ENCODE results near the gene PCDHA4.
A peak's percentile ranks its signal among the peaks of the same experiment; 100 is the strongest.
"Not testable (repeated sequence)": the region's sequence is repeated elsewhere in the genome, so short reads cannot be mapped to it uniquely, and the experiment has no call there.

Gene PCDHA4

DNA sequence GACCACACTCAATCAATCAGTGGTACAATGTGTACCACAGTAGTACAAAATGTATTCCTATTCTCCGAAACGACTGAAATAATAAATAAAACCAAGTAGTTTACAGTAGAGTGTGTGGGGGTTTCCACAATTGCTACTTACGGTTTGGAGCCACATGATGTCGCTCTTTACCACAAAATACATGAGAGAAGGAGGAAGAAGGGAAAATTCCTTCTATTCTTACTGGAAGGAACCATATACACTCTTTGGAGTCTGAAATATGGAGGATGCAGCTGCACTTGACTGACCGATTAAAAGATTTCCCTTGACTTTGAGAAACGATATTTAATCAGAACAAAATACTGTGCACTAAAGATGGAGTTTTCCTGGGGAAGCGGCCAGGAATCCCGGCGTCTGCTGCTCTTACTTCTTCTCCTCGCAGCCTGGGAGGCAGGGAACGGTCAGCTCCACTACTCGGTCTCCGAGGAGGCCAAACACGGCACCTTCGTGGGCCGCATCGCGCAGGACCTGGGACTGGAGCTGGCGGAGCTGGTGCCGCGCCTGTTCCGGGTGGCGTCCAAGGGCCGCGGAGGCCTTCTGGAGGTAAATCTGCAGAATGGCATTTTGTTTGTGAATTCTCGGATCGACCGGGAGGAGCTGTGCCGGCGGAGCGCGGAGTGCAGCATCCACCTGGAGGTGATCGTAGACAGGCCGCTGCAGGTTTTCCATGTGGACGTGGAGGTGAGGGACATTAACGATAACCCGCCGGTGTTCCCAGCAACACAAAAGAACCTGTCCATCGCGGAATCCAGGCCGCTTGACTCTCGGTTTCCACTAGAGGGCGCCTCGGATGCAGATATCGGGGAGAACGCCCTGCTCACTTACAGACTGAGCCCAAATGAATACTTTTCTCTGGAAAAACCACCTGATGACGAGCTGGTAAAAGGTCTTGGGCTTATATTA, at the start of gene PCDHA4:
Gene PCDHA4, plus strand, starts transcription at position 235 of the 942 bp plus-strand sequence.
- DNase-seq (ENCODE audit: low spot score), result no peak

DNA sequence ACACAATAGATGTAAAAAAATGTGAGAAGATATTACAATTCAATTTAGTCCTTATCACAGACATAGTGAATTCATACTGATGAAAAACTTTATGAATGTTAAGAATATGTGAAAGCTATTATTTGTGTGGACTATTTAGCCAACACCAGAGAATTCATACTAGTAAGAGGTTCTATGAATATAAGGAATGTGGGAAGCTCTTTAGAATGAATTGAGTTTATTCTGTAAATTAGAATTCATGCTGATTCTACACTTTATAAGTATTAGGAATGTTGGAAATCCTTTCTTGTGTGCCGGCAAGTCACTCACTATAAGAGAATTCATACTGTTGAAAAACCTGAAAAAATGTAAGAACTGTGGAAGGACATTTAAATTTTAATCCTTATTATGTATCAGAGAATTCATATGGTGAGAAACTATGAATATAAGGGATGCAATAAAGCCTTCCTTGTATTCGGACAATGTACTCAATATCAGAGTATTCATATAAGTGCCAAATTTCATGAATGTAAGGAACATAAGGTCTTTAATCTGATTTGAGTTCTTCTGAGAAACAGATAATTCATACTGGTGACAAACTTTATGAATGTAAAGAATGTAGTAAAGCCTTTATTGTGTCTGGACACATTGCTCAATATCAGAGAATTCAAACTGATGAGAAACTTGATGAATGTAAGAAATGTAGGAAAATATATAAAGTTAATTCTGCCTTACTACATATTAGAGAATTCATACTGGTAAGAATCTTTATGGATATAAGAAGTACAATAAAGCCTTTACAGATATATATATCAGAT, 42.5 kb upstream of the PCDHA4 start:
- no peak for DNase-seq (ENCODE audit: low spot score)

DNA sequence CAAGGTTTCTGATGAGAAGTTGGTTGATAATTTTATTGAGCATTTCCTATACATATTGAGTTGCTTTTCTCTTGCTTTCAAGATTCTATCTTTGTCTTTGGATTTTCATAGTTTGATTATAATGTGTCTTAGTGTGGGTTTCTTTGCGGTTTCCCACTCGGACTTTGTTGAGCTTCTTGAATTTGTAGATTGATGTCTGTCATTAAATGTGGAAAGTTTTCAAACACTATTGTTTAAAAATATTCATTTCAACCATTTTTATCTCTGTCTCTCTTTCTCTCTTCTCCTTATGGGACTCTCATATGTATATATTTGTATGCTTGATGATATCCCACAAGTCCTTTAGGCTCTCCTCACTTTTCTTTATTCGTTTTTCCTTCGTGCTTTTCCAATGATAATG, 39.4 kb upstream of the PCDHA4 start:
- DNase-seq (ENCODE audit: low spot score), result no peak

DNA sequence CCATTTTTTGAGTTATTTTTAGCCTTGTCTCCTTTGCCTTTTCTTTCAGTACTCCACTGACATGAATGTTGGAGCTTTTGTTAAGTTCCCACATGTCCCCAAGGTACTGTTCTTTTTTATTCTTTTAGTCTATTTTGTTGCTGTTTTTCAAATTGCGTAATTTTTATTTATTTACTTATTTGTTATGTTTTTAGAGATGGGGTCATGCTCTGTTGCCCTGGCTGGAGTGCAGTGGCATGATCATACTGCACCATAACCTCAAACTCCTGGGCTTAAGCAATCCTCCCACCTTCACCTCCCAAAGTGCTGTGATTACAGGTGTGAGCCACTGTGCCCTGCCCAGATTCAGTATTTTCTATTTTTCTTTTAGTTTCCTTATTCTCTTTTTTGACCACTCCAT, 26.4 kb upstream of the PCDHA4 start:
- no peak for DNase-seq (ENCODE audit: low spot score)

DNA sequence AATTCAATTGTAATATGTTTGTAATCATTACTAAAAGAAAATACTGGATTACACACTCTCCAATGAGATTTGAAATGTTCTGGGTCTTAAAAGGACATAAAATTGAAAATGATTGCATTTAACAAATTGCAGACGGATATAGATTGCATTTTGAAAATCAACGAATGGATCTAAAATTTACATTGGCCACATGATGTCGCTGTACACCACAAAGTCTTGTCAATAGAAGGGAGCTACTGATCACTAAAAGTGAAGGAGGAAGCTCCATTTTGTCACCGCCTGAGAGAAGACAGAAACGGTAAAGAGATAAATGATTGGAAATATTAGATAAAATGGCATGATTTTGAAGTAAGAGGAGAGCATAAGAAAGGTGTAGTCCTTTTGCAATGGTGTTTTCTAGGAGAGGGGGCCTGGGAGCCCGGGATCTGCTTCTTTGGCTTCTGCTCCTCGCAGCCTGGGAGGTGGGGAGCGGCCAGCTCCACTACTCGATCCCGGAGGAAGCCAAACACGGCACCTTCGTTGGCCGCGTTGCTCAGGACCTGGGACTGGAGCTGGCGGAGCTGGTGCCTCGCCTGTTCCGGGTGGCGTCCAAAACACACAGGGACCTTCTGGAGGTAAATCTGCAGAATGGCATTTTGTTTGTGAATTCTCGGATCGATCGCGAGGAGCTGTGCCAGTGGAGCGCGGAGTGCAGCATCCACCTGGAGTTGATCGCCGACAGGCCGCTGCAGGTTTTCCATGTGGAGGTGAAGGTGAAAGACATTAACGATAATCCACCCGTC, 20.8 kb upstream of the PCDHA4 start, which contains the start of gene PCDHA1:
Gene PCDHA1, plus strand, starts transcription at position 236 of the 782 bp plus-strand sequence.
- DNase-seq (ENCODE audit: low spot score), result no peak

DNA sequence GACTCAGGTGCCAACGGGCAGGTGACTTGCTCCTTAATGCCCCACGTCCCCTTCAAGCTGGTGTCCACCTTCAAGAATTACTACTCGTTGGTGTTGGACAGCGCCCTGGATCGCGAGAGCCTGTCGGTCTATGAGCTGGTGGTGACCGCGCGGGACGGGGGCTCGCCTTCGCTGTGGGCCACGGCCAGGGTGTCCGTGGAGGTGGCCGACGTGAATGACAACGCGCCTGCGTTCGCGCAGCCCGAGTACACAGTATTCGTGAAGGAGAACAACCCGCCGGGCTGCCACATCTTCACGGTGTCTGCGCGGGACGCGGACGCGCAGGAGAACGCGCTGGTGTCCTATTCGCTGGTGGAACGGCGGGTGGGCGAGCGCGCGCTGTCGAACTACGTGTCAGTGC, 19.4 kb upstream of the PCDHA4 start:
- DNase-seq (ENCODE audit: low spot score), result not testable (repeated sequence)

DNA sequence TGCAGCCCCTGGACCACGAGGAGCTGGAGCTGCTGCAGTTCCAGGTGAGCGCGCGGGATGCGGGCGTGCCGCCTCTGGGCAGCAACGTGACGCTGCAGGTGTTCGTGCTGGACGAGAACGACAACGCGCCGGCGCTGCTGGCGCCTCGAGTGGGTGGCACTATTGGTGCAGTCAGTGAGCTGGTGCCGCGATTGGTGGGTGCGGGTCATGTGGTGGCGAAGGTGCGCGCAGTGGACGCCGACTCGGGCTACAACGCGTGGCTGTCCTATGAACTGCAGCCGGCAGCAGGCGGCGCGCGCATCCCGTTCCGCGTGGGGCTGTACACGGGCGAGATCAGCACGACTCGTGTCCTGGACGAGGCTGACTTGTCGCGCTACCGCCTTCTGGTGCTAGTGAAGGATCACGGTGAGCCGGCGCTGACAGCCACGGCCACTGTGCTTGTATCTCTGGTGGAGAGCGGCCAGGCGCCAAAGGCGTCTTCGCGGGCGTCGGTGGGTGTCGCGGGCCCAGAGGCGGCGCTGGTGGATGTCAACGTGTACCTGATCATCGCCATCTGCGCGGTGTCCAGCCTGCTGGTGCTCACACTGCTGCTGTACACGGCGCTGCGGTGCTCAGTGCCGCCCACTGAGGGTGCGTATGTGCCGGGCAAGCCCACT, 18.9 kb upstream of the PCDHA4 start:
- DNase-seq (ENCODE audit: low spot score), result not testable (repeated sequence)

DNA sequence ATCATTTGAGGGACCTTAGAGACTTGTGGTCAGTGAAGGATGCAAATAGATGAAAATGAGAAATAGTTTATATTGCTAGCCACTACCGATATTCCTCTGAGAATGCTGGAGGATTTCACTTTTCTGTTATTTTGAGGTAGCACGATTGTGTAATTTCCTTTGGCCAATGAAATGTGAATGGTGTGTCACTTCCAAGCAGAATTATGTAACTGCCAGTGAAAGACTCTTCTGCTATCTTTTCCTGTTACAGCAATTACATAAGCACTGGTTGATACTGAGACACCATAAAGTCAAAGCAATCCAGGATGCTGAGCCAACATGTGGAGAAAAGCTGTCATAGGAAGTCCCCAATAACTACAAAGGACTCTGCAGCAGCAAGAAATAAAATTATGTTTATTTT, 15.8 kb upstream of the PCDHA4 start:
- DNase-seq (ENCODE audit: low spot score), result no peak

DNA sequence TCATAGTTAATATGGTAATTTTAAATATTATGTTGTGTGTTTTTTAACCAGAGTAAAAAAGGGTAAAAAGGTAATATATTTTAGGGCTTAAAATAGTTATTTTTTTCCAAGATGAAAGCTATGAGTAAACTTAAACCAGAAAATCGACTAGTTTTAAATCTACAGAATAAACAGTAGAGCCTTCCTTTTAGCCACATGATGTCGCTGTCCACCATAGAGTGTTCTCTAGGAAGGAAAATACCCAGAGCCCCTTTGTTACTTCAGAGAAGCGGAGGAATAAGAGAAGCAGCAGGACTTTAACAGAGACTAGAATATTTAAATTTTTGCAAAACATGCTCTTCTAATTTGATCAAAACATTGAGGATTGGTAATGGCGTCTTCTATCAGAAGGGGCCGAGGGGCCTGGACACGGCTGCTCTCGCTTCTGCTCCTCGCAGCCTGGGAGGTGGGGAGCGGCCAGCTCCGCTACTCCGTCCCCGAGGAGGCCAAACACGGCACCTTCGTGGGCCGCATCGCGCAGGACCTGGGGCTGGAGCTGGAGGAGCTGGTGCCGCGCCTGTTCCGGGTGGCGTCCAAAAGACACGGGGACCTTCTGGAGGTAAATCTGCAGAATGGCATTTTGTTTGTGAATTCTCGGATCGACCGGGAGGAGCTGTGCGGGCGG, 12.1 kb upstream of the PCDHA4 start, which contains the start of gene PCDHA2:
Gene PCDHA2, plus strand, starts transcription at position 258 of the 664 bp plus-strand sequence.
- DNase-seq (ENCODE audit: low spot score), result no peak

DNA sequence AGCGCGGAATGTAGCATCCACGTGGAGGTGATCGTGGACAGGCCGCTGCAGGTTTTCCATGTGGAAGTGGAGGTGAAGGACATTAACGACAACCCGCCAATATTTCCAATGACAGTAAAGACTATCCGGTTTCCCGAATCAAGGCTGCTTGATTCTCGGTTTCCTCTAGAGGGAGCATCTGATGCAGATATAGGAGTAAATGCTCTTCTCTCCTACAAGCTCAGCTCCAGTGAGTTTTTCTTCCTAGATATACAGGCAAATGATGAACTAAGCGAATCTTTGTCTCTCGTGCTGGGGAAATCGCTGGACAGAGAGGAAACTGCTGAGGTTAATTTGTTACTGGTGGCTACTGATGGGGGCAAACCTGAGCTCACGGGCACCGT, 11.6 kb upstream of the PCDHA4 start:
- peak; percentile 28 for DNase-seq (ENCODE audit: low spot score)

DNA sequence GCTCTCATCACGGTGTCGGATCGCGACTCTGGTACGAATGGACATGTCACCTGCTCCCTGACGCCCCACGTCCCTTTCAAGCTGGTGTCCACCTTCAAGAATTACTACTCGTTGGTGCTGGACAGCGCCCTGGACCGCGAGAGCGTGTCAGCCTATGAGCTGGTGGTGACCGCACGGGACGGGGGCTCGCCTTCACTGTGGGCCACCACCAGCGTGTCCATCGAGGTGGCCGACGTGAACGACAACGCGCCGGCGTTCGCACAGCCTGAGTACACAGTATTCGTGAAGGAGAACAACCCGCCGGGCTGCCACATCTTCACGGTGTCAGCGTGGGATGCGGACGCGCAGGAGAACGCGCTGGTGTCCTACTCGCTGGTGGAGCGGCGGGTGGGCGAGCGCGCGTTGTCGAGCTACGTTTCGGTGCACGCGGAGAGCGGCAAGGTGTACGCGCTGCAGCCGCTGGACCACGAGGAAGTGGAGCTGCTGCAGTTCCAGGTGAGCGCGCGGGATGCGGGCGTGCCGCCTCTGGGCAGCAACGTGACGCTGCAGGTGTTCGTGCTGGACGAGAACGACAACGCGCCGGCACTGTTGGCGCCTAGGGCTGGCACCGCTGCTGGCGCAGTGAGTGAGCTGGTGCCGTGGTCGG, 10.7 kb upstream of the PCDHA4 start:
- DNase-seq (ENCODE audit: low spot score), result not testable (repeated sequence)

DNA sequence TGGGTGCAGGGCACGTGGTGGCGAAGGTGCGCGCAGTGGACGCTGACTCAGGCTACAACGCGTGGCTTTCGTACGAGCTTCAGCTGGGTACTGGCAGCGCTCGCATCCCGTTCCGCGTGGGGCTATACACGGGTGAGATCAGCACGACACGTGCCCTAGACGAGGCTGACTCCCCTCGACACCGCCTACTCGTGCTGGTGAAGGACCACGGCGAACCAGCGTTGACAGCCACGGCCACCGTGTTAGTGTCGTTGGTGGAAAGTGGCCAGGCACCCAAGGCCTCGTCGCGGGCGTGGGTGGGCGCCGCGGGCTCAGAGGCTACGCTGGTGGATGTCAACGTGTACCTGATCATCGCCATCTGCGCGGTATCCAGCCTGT, 10.2 kb upstream of the PCDHA4 start:
- DNase-seq (ENCODE audit: low spot score), result no peak

DNA sequence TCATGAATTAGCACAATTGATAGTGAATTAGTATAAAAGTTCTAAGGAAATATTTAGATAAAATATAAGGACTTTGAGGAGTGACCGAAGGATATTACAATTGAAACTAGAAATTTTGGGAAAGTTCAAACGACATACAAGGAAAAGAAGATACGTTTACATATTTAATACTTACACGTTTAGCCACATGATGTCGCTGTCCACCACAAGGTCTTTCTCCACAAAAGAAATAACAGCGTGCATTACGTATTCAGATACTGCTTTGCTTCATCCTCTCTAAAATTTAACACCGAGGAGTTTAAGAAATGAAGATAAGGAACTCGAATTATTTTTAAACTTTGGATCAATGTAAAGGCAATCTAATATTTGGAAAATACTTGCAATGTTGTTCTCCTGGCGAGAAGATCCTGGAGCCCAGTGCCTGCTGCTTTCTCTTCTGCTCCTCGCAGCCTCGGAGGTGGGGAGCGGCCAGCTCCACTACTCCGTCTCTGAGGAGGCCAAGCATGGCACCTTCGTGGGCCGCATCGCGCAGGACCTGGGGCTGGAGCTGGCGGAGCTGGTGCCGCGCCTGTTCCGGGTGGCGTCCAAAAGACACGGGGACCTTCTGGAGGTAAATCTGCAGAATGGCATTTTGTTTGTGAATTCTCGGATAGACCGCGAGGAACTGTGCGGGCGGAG, 5.9 kb upstream of the PCDHA4 start, which contains the start of gene PCDHA3:
Gene PCDHA3, plus strand, starts transcription at position 242 of the 678 bp plus-strand sequence.
- peak; percentile 14 for DNase-seq (ENCODE audit: low spot score)

DNA sequence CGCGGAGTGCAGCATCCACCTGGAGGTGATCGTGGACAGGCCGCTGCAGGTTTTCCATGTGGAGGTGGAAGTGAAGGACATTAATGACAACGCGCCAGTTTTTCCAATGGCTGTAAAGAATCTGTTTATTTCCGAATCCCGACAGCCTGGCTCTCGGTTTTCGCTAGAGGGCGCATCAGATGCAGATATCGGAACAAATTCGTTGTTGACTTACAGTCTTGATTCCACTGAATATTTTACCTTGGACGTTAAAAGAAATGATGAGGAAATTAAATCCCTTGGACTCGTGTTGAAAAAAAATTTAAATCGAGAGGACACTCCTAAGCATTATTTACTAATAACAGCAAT, 5.4 kb upstream of the PCDHA4 start:
- DNase-seq (ENCODE audit: low spot score), result no peak

DNA sequence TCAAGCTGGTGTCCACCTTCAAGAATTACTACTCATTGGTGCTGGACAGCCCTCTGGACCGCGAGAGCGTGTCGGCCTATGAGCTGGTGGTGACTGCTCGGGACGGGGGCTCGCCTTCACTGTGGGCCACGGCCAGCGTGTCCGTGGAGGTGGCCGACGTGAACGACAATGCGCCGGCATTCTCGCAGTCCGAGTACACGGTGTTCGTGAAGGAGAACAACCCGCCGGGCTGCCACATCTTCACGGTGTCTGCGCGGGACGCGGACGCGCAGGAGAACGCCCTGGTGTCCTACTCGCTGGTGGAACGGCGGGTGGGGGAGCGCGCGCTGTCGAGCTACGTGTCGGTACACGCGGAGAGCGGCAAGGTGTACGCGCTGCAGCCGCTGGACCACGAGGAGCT, 4.5 kb upstream of the PCDHA4 start:
- not testable (repeated sequence) for DNase-seq (ENCODE audit: low spot score)

DNA sequence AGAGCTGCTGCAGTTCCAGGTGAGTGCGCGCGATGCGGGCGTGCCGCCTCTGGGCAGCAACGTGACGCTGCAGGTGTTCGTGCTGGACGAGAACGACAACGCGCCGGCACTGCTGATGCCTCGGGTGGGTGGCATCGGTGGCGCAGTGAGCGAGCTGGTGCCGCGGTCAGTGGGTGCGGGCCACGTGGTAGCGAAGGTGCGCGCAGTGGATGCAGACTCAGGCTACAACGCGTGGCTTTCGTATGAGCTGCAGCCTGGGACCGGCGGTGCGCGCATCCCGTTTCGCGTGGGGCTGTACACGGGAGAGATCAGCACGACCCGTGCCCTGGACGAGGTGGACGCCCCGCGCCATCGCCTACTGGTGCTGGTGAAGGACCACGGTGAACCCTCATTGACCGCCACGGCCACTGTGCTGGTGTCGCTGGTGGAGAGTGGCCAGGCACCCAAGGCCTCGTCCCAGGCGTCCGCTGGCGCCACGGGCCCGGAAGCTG, 4.0 kb upstream of the PCDHA4 start:
- no peak for DNase-seq (ENCODE audit: low spot score)

DNA sequence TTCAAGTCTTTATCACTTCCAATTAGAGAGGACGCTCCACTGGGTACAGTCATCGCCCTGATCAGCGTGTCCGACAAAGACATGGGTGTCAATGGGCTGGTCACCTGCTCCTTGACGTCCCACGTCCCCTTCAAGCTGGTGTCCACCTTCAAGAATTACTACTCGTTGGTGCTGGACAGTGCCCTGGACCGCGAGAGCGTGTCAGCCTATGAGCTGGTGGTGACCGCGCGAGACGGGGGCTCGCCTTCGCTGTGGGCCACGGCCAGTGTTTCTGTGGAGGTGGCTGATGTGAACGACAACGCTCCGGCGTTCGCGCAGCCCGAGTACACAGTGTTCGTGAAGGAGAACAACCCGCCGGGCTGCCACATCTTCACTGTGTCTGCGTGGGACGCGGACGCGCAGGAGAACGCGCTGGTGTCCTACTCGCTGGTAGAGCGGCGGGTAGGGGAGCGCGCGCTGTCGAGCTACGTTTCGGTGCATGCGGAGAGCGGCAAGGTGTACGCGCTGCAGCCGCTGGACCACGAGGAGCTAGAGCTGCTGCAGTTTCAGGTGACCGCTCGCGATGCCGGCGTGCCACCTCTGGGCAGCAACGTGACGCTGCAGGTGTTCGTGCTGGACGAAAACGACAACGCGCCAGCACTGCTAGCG, 1.5 kb downstream of the PCDHA4 start:
- not testable (repeated sequence) for DNase-seq (ENCODE audit: low spot score)

DNA sequence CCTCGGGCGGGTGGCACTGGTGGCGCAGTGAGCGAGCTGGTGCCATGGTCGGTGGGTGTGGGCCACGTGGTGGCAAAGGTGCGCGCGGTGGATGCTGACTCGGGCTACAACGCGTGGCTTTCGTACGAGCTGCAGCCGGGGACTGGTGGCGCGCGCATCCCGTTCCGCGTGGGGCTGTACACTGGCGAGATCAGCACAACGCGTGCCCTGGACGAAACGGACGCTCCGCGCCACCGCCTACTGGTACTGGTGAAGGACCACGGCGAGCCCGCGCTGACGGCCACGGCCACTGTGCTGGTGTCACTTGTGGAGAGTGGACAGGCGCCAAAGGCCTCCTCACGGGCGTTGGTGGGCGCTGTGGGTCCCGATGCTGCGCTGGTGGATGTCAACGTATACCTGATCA, 2.0 kb downstream of the PCDHA4 start:
- DNase-seq (ENCODE audit: low spot score), result no peak
